ENCODE measurements around the gene LRBA. TPM values are rescaled to one million over a fixed set of nuclear protein-coding genes. Genes with fewer than 3 reads are reported as not detected.

Gene LRBA
- total RNA-seq, 4 donors from 2014 or later = 28.3 to 38.2 (median 32.1) TPM

- TF ChIP-seq CTCF (IDR thresholded peaks at IDR 0.05; ENCODE audit: low read depth) = no peak
Observed at GRCh38 chr4:150943126-150943525, 72.0 kb downstream of the LRBA start.

- no peak for TF ChIP-seq CTCF (IDR thresholded peaks at IDR 0.05; ENCODE audit: low read depth)
Observed at GRCh38 chr4:150942539-150942938, 72.5 kb downstream of the LRBA start.

GRCh38 chr4:150940123-150940522 lies 75.0 kb downstream of the LRBA start:
- no peak for TF ChIP-seq CTCF (IDR thresholded peaks at IDR 0.05; ENCODE audit: low read depth)

GRCh38 chr4:150939530-150939929 lies 75.6 kb downstream of the LRBA start:
- no peak for TF ChIP-seq CTCF (IDR thresholded peaks at IDR 0.05; ENCODE audit: low read depth)

- TF ChIP-seq CTCF (IDR thresholded peaks at IDR 0.05; ENCODE audit: low read depth) = no peak
Observed at GRCh38 chr4:150938873-150939499, 76.1 kb downstream of the LRBA start.

- no peak for TF ChIP-seq CTCF (IDR thresholded peaks at IDR 0.05; ENCODE audit: low read depth)
Observed at GRCh38 chr4:150938417-150938816, 76.7 kb downstream of the LRBA start.

GRCh38 chr4:150934022-150934421 lies 81.1 kb downstream of the LRBA start:
- TF ChIP-seq CTCF (IDR thresholded peaks at IDR 0.05; ENCODE audit: low read depth) = no peak
